GM12892 (cell line): Measurements from ENCODE around the gene EMP2.

Source experiments
- DNase-seq: peaks from one replicate; pipeline ENCODE4 v3.0.0; 2011; ENCODE audit not compliant: insufficient read length
- FAIRE-seq: peaks from 2 replicates; lab custom pipeline; 2011; peaks lifted over from hg19 to GRCh38; lab: Jason Lieb, UNC
- POLR2A ChIP-seq: IDR thresholded peaks from 2 replicates; pipeline ENCODE4 v1.6.1; 2011; ENCODE audit warnings: low read depth, low read length, control low read depth
- POLR2AphosphoS5 ChIP-seq: IDR thresholded peaks from 2 replicates; pipeline ENCODE4 v1.6.1; 2011; ENCODE audit warnings: low read depth, low read length, control low read depth
- TAF1 ChIP-seq: IDR thresholded peaks from 2 replicates; pipeline ENCODE4 v1.6.1; 2011; ENCODE audit warnings: low read depth, mild to moderate bottlenecking, control low read depth, low read length, borderline replicate concordance

The EMP2 gene

DNA sequence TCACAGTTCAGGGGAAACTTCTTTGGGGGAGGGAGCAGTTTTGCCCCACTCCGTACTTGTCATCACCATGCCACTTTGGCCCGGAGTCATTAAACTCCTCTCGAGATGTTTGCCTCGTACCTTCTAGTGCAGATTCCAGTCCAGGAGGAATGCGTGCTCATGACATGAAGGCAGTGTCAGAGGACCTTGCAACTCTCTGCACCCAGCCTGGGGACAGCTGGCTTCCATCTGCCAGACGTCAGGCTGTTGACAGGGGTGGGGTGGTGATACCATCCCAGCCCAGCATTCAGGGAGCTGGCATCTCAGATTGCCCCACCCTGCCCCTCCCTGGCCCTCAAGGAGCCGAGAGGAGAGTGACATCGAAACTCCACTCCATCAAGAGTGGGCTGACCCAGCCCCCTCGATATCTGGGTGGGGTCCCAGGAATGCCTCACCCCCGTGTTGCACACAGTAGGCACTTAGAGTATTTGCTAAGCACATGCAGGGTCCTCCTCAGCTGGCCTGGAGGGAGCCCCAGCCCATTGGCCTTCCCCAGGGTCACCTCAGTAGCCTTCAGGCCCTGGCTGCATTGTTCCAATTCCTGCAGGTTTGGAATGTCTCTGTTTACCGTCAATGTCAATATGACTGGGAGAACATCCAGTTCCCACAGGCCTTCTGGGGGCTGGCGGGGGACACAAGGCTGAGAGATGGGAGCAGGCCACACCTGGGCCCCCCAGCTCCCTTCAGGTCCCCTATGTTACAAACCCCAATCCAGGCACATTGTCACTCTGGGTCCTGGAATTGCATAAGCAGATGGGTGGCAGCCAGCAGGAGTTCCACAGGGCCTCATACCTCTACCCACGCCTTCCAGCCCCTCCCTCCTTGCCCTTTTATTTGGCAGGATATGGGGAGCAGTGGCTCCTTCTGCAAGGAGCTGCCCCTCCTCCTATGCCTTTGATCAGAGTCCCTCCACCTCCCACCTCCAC, 21.3 kb upstream of the EMP2 start:
- TF ChIP-seq POLR2AphosphoS5 = no peak
- DNase-seq (no peak), FAIRE-seq (no peak)

DNA sequence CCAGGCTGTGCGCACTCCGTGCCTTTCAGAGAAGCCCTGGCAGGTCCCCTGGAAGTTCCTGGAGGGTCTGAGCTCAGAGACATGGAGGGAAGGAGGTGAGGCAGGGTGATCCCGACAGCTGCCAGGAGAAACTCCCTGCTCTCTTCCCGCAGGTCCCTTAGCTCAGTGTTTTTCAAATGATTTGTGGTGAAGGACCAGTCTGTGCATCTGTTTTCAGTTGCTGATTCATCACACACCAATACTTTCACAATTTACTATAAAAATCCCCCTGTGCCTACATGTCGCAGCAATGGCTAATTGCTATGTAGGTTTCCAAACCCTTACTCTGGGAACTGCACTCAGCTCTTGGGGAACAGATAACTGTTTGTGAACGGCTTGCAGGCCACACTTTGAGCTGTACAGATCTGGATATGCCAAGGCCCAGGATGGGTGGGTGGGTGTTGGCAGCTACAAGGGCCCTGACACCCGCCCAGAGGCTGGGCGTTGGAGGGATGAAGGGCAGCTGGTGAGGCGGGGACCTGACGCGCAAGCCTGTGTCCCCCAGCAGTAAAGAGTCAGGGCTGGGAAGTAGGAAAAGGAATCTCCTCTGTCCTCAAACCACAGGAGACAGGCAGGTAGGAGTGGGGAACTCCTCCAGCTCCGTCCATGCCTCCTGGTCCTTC, 20.5 kb upstream of the EMP2 start:
- no peak for DNase-seq
- peak; percentile 21 for FAIRE-seq
- TF ChIP-seq TAF1 = no peak
- TF ChIP-seq POLR2A = no peak
- no peak for TF ChIP-seq POLR2AphosphoS5

DNA sequence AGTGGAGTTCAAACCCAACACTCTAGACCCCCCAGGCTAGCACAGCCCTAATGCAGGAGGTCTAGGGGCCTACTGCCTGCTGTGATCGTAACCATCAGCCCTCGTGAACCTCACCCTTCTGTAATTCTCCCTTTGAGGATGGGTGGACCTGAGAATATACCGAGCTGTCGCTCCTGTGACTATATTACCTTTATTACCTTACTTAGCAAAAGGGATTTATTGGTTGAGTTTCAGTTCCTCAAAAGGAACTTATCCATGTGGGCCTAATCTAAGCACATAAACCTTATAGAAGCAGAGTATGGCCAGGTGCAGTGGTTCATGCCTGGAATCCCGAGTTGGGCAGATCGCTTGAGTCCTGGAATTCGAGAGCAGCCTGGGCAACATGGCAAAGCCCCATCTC, 19.2 kb upstream of the EMP2 start:
- FAIRE-seq = no peak
- TF ChIP-seq POLR2AphosphoS5 (no peak), POLR2A (no peak), TAF1 (no peak)
- DNase-seq = no peak

DNA sequence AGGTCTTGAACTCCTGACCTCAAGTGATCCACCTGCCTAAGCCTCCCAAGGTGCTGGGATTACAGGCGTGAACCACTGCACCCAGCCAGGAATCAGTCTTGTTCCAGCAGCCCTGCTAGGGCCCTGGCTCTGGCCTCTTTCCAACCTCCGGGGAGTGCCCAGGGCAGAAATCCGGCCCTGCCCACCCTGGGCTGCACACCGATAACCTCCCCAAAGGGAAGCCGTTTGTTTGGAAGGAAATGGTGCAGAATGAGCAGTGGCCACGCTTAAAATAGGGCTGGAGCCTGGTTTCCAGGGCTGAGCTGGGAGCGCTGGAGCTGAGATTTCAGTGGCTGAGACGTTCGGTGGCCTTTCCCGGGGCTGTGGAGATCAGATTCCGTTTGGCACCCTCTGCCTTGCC, 17.8 kb upstream of the EMP2 start:
- DNase-seq = no peak
- no peak for FAIRE-seq
- TF ChIP-seq POLR2AphosphoS5 (no peak), POLR2A (no peak), TAF1 (no peak)

DNA sequence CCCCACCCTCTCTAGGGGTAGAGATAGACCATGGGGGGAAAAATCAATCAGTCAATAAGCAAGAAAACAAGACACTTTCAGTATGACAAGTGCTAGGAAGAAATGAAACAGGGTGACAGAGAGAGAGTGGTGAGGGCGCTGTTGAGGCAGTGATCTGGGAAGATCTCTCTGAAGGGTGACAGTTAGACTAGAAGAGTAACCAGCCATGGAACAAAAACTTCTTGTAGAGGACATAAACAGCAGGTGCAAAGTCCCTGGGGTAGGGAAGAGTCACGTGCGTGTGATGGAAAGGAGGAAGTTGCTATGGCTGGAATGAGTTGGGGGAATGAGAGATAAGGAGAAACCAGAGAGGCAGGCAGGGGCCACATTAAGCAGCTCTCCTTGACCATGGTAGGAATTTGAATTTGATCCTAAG, 16.8 kb upstream of the EMP2 start:
- DNase-seq = no peak
- FAIRE-seq = no peak
- no peak for TF ChIP-seq TAF1
- TF ChIP-seq POLR2AphosphoS5 = no peak
- no peak for TF ChIP-seq POLR2A

DNA sequence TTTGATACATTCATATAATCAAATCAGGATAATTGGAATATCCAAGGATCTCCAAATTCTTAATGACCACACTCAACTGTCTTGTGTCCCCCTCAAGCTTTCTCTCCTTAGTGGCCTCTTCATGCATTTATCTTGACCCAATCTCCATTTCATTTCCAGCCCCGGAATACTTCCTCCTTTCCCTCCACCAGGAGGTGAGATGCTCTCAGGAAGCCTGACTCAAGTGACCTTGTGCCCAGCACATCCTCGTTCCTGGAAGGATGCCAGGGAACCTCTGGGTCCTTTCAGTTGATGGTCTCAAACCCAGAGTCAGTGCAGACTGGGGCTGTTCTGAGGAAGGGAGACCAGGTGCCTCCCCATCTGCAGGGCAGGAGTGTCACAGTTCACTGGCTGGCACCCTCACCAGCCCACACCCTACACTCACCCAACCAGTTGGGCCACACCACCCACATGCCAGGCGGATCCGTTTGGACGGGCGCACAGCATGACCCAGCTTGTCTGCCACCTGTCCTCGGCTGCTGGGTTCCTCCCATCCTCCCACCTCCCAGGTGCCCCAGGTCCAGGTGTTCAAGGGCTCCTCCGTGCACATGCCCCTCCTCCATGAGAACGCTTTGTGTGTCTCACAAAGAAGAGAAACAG, 14.0 kb upstream of the EMP2 start:
- DNase-seq (no peak), FAIRE-seq (no peak)
- TF ChIP-seq POLR2A = no peak
- TF ChIP-seq TAF1 = no peak
- TF ChIP-seq POLR2AphosphoS5 = no peak

DNA sequence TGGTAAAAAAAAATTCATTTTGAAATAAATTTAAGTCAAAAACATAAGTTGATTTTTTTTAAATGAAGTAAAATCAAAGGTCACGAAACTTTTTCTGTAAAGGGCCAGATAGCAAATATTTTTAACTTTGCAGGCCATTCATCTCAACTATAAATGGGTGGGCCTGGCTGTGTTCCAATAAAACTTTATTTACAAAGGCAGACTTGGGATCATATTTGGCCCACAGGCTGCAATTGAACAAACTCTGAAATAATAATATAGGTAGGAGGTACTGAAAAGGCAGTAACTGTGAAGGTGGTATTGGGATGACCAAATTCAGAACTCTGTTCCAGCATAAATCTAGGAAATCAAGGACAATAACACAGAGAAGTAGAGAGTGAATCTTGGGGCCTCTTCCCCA, 12.2 kb upstream of the EMP2 start:
- FAIRE-seq = no peak
- DNase-seq = no peak
- TF ChIP-seq TAF1 (no peak), POLR2AphosphoS5 (no peak), POLR2A (no peak)

DNA sequence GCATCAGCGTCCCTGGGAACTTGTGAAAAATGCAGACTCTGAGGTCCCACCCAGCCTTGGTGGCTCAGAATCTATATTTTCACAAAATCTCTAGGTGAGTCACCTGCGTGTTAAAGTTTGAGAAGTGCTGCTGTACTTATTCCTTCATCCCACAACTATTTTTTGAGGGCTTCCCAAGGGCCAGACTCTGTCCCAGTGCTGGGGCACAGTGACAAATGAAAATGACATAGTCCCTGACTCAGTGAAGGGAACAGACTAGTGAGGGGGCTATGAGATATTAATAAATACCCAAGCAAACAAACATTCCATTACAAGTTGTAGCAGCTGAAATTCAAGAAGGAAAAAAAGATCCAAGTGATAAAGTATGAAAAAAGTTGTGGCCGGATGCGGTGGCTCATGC, 9.9 kb upstream of the EMP2 start:
- TF ChIP-seq TAF1 (no peak), POLR2AphosphoS5 (no peak), POLR2A (no peak)
- no peak for FAIRE-seq
- no peak for DNase-seq

DNA sequence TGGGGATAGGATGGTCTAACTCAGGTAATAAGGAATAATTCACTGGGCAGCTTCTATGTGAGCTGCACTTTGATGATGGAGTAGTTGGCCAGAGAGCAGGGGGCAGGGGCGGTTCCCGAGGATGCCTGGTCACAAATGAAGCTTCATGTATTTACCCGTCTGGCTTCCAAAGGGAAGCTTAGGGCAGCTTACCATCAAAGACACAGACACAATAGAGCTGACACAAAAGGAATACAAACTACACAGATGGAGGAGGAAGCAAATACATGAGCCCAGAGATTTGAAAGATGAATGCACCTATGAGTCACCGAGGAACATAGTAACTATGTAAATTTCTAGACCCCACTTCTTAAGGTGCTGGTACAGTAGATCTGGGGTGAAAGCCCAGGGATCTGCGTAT, 8.7 kb upstream of the EMP2 start:
- no peak for DNase-seq
- no peak for FAIRE-seq
- TF ChIP-seq POLR2A = no peak
- TF ChIP-seq TAF1 = no peak
- no peak for TF ChIP-seq POLR2AphosphoS5

DNA sequence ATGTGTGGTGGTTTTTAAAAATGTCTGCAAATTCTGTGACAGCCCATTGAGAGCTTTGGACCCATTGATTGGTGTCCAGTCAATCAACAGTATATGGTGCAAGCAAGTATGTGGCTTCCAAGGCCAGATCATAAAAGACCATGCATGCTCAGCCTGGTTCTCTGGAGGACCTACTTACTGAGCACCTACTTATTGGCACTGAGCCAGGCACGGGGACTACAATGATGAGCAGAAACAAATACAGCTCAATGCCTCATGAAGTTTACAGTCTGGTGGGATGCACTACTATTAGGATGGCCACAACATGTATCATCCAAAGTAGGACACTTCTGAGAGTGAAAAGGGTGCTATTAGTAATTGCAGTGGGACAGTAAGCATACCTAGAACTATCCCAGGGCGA, 7.2 kb upstream of the EMP2 start:
- DNase-seq (no peak), FAIRE-seq (no peak)
- TF ChIP-seq POLR2A (no peak), TAF1 (no peak), POLR2AphosphoS5 (no peak)

DNA sequence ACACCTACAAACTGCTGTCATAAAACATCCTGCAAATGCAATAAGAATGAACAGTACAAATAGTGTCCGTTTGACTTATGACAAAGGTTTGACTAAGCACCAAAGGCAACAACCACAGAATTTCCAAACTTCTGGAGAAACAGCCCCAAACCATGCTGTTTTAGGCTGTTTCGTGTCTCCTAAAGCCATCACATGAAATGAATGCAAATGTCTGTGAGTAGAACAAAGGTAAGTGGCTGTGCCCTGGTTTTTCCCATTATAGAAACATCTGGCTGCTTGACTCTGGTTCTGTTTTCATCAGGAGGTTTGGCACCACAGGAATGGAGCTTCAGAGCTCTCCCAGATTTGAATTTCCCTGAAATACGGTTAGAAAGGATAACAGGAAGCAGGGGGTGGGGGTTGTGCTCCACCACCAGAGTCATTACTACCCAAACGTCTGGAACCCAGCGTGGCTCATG, 4.6 kb upstream of the EMP2 start:
- TF ChIP-seq POLR2A (no peak), POLR2AphosphoS5 (no peak), TAF1 (no peak)
- no peak for FAIRE-seq
- DNase-seq = no peak
